Fibroblast of mammary gland (primary cell): ENCODE data around the gene BICC1.

Experiments used
- DNase-seq: peaks from one replicate; pipeline ENCODE4 v3.0.0-alpha.2; 2010; ENCODE audit warnings: low read depth
- H3K4me3 ChIP-seq: 2 replicates; pipeline ENCODE4 v1.5.1; 2011; ENCODE audit warnings: low read depth, mild to moderate bottlenecking, low read length, moderate library complexity; ENCODE audit not compliant: control insufficient read depth
- TF ChIP-seq, protein P1 (sequence below): conservative IDR thresholded peaks from 2 replicates; pipeline ENCODE4 v1.5.1; 2011; ENCODE audit warnings: low read depth, low read length, inconsistent platforms; ENCODE audit not compliant: control insufficient read depth, insufficient read depth

Gene BICC1

DNA sequence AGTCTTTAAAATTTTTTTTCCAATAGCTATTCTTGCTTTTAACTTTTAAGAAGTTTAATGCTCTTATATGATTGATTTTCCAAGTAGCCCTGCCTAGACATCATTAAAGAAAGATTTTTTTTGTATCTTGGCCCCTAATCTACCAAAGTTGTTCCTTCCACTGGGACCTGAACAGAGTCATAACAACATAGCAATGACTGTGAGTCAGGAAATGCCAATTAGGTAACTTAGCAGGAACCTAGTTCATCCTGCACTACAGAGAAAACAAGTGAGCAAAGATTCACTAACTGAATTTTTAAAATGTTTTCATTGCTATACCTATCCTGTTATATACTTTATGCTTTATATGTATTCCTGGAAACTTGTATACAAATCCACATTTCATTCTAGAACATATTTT is 284.7 kb downstream of the BICC1 start:
- TF ChIP-seq, protein P1, sequence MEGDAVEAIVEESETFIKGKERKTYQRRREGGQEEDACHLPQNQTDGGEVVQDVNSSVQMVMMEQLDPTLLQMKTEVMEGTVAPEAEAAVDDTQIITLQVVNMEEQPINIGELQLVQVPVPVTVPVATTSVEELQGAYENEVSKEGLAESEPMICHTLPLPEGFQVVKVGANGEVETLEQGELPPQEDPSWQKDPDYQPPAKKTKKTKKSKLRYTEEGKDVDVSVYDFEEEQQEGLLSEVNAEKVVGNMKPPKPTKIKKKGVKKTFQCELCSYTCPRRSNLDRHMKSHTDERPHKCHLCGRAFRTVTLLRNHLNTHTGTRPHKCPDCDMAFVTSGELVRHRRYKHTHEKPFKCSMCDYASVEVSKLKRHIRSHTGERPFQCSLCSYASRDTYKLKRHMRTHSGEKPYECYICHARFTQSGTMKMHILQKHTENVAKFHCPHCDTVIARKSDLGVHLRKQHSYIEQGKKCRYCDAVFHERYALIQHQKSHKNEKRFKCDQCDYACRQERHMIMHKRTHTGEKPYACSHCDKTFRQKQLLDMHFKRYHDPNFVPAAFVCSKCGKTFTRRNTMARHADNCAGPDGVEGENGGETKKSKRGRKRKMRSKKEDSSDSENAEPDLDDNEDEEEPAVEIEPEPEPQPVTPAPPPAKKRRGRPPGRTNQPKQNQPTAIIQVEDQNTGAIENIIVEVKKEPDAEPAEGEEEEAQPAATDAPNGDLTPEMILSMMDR = no peak
- H3K4me3 ChIP-seq = no peak overlapping the region
- DNase-seq = peak; percentile 49

- no peak for DNase-seq
- no peak overlapping the region for H3K4me3 ChIP-seq
- TF ChIP-seq, protein P1 = no peak
Observed at GRCh38 chr10:58802047-58802446, 289.4 kb downstream of the BICC1 start.

- TF ChIP-seq, protein P1 = no peak
- no peak overlapping the region for H3K4me3 ChIP-seq
- DNase-seq = no peak
Observed at GRCh38 chr10:58806323-58806722, 293.7 kb downstream of the BICC1 start.

- H3K4me3 ChIP-seq = no peak overlapping the region
- peak; percentile 50 for DNase-seq
- TF ChIP-seq, protein P1 = no peak
Observed at GRCh38 chr10:58806970-58807628, 294.4 kb downstream of the BICC1 start.

DNA sequence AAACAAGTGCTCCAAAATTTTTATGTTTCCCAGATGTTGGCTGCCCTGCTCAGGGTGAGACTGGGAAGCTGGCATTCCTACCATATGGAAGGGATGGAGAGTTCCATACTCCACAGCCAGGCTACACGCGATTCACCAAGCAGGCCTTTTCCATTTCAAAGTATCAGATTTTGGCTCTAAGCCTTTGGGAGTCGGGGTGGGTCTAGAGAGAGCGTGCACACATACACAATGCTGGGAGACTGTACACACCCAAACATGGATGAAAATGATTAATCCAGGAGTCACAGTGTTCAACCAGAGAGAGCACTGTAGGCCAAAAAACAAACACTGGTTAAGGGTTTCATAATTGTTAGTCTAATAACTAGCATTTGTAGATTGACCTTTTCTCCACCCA is 295.0 kb downstream of the BICC1 start:
- no peak overlapping the region for H3K4me3 ChIP-seq
- peak; percentile 93 for DNase-seq
- TF ChIP-seq, protein P1 = no peak

DNA sequence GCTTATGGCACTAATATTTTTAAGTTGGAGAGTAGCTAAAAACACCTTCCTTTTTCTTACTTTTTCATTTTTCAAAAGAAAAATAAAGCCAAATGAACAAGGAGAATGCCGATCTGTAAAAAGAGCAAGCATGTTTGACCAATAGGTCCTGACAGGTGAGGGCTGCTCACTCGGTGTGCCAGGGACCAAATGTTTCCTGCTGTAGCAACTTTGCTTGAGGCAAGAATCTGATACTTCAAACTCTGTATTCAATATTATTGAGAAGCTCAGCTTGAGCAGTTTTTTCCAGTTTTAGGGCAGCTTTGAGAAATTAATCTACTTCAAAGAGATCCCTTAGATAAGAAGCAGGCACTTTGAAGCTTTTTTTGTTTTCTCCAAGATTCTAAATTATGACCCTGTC is 298.1 kb downstream of the BICC1 start:
- no peak for DNase-seq
- TF ChIP-seq, protein P1 = no peak
- no peak overlapping the region for H3K4me3 ChIP-seq

- DNase-seq = no peak
- TF ChIP-seq, protein P1 = no peak
- H3K4me3 ChIP-seq = no peak overlapping the region
Observed at GRCh38 chr10:58813573-58813972, 300.9 kb downstream of the BICC1 start.
